CD4-positive, alpha-beta T cell treated with Interleukin-17A for 4 hours (primary cell): ENCODE measurements around the gene PSTPIP1.

Experiments used
- DNase-seq: peaks from one replicate; pipeline ENCODE4 v3.0.0-alpha.2; 2020; ENCODE audit warnings: mixed read lengths

PSTPIP1 gene

GRCh38 chr15:76979331-76979925 is 15.5 kb upstream of the PSTPIP1 start:
- no peak for DNase-seq

GRCh38 chr15:76979996-76980520 is 14.9 kb upstream of the PSTPIP1 start:
- DNase-seq, result no peak

GRCh38 chr15:76982356-76982755 is 12.6 kb upstream of the PSTPIP1 start:
- DNase-seq, result no peak

- no peak for DNase-seq
Observed at GRCh38 chr15:76982756-76983155, 12.2 kb upstream of the PSTPIP1 start.

GRCh38 chr15:76983590-76984375 is 11.1 kb upstream of the PSTPIP1 start:
- no peak for DNase-seq

GRCh38 chr15:76986743-76987142 is 8.2 kb upstream of the PSTPIP1 start:
- peak; percentile 43 for DNase-seq

- no peak for DNase-seq
Observed at GRCh38 chr15:76987276-76987675, 7.7 kb upstream of the PSTPIP1 start.

GRCh38 chr15:76987896-76988860 is 6.7 kb upstream of the PSTPIP1 start:
- DNase-seq, result peak; percentile 21

GRCh38 chr15:76988867-76989780 is 5.8 kb upstream of the PSTPIP1 start:
- DNase-seq, result no peak

- no peak for DNase-seq
Observed at GRCh38 chr15:76991048-76991447, 3.9 kb upstream of the PSTPIP1 start.

GRCh38 chr15:76991741-76992645 is 2.9 kb upstream of the PSTPIP1 start:
- DNase-seq, result no peak

GRCh38 chr15:76993114-76993725 is 1.7 kb upstream of the PSTPIP1 start:
- DNase-seq, result no peak

- DNase-seq, result peak; percentile 84
Observed at GRCh38 chr15:76994001-76994400, 925 bp upstream of the PSTPIP1 start.

GRCh38 chr15:76994496-76994895 is 430 bp upstream of the PSTPIP1 start:
- peak; percentile 19 for DNase-seq

GRCh38 chr15:76996076-76996525 is 1.2 kb downstream of the PSTPIP1 start:
- peak; percentile 10 for DNase-seq

GRCh38 chr15:76996526-76997401 is 1.8 kb downstream of the PSTPIP1 start:
- DNase-seq, result peak; percentile 85

GRCh38 chr15:76998663-76999285 is 3.8 kb downstream of the PSTPIP1 start:
- DNase-seq, result peak; percentile 48

GRCh38 chr15:76999996-77000395 is 5.1 kb downstream of the PSTPIP1 start:
- peak; percentile 55 for DNase-seq

- peak; percentile 2 for DNase-seq
Observed at GRCh38 chr15:77001351-77001750, 6.4 kb downstream of the PSTPIP1 start.
